NB4 (cell line): ENCODE results near the gene GPR137B.

Source experiments
- POLR2A ChIP-seq: IDR thresholded peaks from 2 replicates; pipeline ENCODE4 v1.6.1; 2011; ENCODE audit warnings: mild to moderate bottlenecking; ENCODE audit not compliant: insufficient read length; ENCODE audit errors: extremely low read depth
- TF ChIP-seq, protein P1 (sequence below): IDR thresholded peaks from one replicate; pipeline ENCODE4 v1.5.1; 2012; ENCODE audit warnings: low read depth, low read length

DNA sequence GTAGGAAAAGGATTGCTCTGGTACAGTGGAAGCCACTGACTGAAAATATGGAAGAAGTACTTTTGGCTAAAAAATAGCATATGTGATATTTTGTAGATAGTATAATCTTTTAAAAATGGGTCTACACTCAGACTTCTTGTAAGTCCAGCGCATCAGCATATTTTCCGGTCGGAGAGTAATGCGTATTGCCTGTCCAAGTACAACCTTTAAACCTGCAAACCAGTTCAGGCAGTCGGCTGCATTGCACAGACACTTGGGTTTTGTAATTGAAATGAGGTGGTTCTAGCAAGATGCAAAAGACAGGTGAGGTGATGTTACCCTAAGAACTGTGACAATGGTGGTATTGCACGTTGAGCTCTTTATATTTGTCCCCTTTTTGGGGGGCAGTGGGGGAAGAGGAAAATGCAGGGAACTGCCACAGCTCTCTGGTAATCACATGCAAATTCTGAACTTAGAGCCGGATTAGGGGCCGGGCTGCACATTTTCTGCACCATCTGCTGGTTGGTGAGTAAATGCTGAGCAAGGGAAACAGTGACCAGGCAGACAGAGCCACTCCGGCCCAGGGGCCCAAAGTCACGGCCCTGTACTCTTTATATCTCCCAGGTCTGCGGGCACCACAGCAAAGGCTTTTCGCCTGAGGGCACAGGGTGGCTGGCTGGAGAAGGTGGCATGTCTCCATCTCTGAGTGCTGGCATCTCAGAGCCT lies 2.3 kb downstream of the GPR137B start:
- TF ChIP-seq, protein P1, sequence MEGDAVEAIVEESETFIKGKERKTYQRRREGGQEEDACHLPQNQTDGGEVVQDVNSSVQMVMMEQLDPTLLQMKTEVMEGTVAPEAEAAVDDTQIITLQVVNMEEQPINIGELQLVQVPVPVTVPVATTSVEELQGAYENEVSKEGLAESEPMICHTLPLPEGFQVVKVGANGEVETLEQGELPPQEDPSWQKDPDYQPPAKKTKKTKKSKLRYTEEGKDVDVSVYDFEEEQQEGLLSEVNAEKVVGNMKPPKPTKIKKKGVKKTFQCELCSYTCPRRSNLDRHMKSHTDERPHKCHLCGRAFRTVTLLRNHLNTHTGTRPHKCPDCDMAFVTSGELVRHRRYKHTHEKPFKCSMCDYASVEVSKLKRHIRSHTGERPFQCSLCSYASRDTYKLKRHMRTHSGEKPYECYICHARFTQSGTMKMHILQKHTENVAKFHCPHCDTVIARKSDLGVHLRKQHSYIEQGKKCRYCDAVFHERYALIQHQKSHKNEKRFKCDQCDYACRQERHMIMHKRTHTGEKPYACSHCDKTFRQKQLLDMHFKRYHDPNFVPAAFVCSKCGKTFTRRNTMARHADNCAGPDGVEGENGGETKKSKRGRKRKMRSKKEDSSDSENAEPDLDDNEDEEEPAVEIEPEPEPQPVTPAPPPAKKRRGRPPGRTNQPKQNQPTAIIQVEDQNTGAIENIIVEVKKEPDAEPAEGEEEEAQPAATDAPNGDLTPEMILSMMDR, result no peak
- no peak for TF ChIP-seq POLR2A
